SK-MEL-5 (cell line): ENCODE data around the gene FTH1. TPM values are rescaled to one million over a fixed set of nuclear protein-coding genes. Genes with fewer than 3 reads are reported as not detected.
"Not testable (repeated sequence)": the region's sequence is repeated elsewhere in the genome, so short reads cannot be mapped to it uniquely, and the experiment has no call there.

Source experiments
- DNase-seq: peaks from one replicate; pipeline ENCODE4 v3.0.0-alpha.2; 2016; ENCODE audit warnings: low read depth, low spot score
- in situ Hi-C: cut with HindIII; loops from 2 replicates; pipeline ENCODE4 v1.10.0; 2016; ENCODE audit warnings: low sequenced_read_pairs, high pct_unique_total_duplicates, low pct_unique_long_range_greater_than_20kb
- total RNA-seq: library from RNA; depleted of rRNA; stranded (reverse); fragments of >200 nt; shearing (Covaris generic); gene quantifications from 2 replicates; pipeline ENCODE4 v1.2.3, GENCODE V29; 2014

Gene FTH1
- total RNA-seq, 1 experiment from 2014 or later, result 1,001 TPM

- in situ Hi-C loops, result no loop called here
- DNase-seq, result no peak
Measured at GRCh38 chr11:61955422-61956135, 11.9 kb downstream of the FTH1 start.

GRCh38 chr11:61954851-61955421, 12.5 kb downstream of the FTH1 start:
- DNase-seq, result no peak
- in situ Hi-C loops, result no loop called here

- in situ Hi-C loops, result no loop called here
- no peak for DNase-seq
Measured at GRCh38 chr11:61954106-61954850, 13.2 kb downstream of the FTH1 start.

GRCh38 chr11:61953632-61954031, 13.8 kb downstream of the FTH1 start:
- in situ Hi-C loops, DNase-seq: not testable (repeated sequence)

- in situ Hi-C loops, result no loop called here
- no peak for DNase-seq
Measured at GRCh38 chr11:61952882-61953281, 14.6 kb downstream of the FTH1 start.

- in situ Hi-C loops, result no loop called here
- DNase-seq, result no peak
Measured at GRCh38 chr11:61951484-61952135, 15.8 kb downstream of the FTH1 start.

GRCh38 chr11:61950035-61950547, 17.3 kb downstream of the FTH1 start, which contains the start of gene BEST1:
TSS of gene BEST1 (plus strand) at chr11:61950351. CDS start at chr11:61951807, 1,456 bp downstream.
- DNase-seq, result peak; percentile 81
- in situ Hi-C loops, result no loop called here

- DNase-seq, result peak; percentile 94
- in situ Hi-C loops, result no loop called here
Measured at GRCh38 chr11:61949169-61950034, 18.0 kb downstream of the FTH1 start.

- no peak for DNase-seq
- in situ Hi-C loops, result no loop called here
Measured at GRCh38 chr11:61948505-61948904, 18.9 kb downstream of the FTH1 start.

- DNase-seq, result peak; percentile 88
- in situ Hi-C loops, result no loop called here
Measured at GRCh38 chr11:61947486-61948210, 19.8 kb downstream of the FTH1 start.

GRCh38 chr11:61946894-61947293, 20.5 kb downstream of the FTH1 start:
- DNase-seq, result no peak
- in situ Hi-C loops, result no loop called here

- DNase-seq, result no peak
- in situ Hi-C loops, result no loop called here
Measured at GRCh38 chr11:61945191-61945590, 22.2 kb downstream of the FTH1 start.

GRCh38 chr11:61940466-61940865, 27.0 kb downstream of the FTH1 start:
- no peak for DNase-seq
- in situ Hi-C loops, result no loop called here

- DNase-seq, result no peak
- in situ Hi-C loops, result no loop called here
Measured at GRCh38 chr11:61935861-61936260, 31.6 kb downstream of the FTH1 start.

GRCh38 chr11:61930933-61931332, 36.5 kb downstream of the FTH1 start:
- in situ Hi-C loops, result no loop called here
- DNase-seq, result no peak

GRCh38 chr11:61928606-61929005, 38.8 kb downstream of the FTH1 start:
- in situ Hi-C loops, result no loop called here
- no peak for DNase-seq

GRCh38 chr11:61927501-61927900, 39.9 kb downstream of the FTH1 start:
- DNase-seq, result peak; percentile 36

More at GRCh38 chr11:61927501-61927900, 39.9 kb downstream of the FTH1 start:
- in situ Hi-C loops, result no loop called here
